Left colon (tissue), 2 donors: Measurements from ENCODE around the gene RASGRF1. TPM values are rescaled to one million over a fixed set of nuclear protein-coding genes. Genes with fewer than 3 reads are reported as not detected.
"Not testable (repeated sequence)": the region's sequence is repeated elsewhere in the genome, so short reads cannot be mapped to it uniquely, and the experiment has no call there.

ENCODE experiments used
- ATAC-seq: fragments of 200-7000 bp; cut with Tn5 transposase; one replicate; pipeline ENCODE4 v1.9.1; 2020; ENCODE audit warnings: mild to moderate bottlenecking, moderate library complexity
- DNase-seq, 2 donors: peaks; one replicate each; pipeline ENCODE4 v3.0.0-alpha.2; 2020
- intact Hi-C, 2 donors: fragments of 100-400 bp; cut with DNase I in 1 of 2; cut with micrococcal nuclease in 1 of 2; formaldehyde crosslinking; loops; one replicate each; pipeline versions ENCODE4 v1.11.2 to v1.14.0; 2022; cut with DNase I, micrococcal nuclease
- total RNA-seq, 2 donors: library from RNA; stranded (reverse); fragmentation: NEBNext Ultra II Directional; extraction: Animal tissue kit (Norgen Biotek cat#: 25700); gene quantifications; one replicate each; pipeline ENCODE4 v1.2.1, GENCODE V29; 2021
- donor health status: DM: no; HTN: no; CAD: no.
- donor health status: DM: yes; HTN: yes; CAD: no.

The RASGRF1 gene
- total RNA-seq, 2 donors from 2014 or later = 0.14 to 0.18 TPM

GRCh38 chr15:78930577-78931388, 159.8 kb downstream of the RASGRF1 start:
- intact Hi-C loops = no loop called here
- no peak for DNase-seq
- ATAC-seq = peak; percentile 40

GRCh38 chr15:78929536-78930264, 160.9 kb downstream of the RASGRF1 start:
- intact Hi-C loops = no loop called here
- DNase-seq (no peak), ATAC-seq (no peak)

- intact Hi-C loops = no loop called here
- DNase-seq = no peak
- ATAC-seq = no peak
Measured at GRCh38 chr15:78928616-78929093, 161.9 kb downstream of the RASGRF1 start.

GRCh38 chr15:78928176-78928575, 162.4 kb downstream of the RASGRF1 start:
- ATAC-seq, intact Hi-C loops, DNase-seq: not testable (repeated sequence)

GRCh38 chr15:78927077-78927790, 163.3 kb downstream of the RASGRF1 start:
- DNase-seq (no peak), ATAC-seq (no peak)
- intact Hi-C loops = no loop called here

GRCh38 chr15:78925956-78926743, 164.4 kb downstream of the RASGRF1 start:
- peak; percentile 17 for ATAC-seq
- DNase-seq = no peak
- intact Hi-C loops = no loop called here

- ATAC-seq (no peak), DNase-seq (no peak)
- intact Hi-C loops = no loop called here
Measured at GRCh38 chr15:78925076-78925624, 165.4 kb downstream of the RASGRF1 start.

- no peak for DNase-seq
- intact Hi-C loops = no loop called here
- ATAC-seq = no peak
Measured at GRCh38 chr15:78923480-78924360, 166.9 kb downstream of the RASGRF1 start.

- intact Hi-C loops = no loop called here
- DNase-seq = no peak
- no peak for ATAC-seq
Measured at GRCh38 chr15:78923015-78923414, 167.6 kb downstream of the RASGRF1 start.

- DNase-seq = no peak
- ATAC-seq = no peak
- intact Hi-C loops = no loop called here
Measured at GRCh38 chr15:78922527-78922926, 168.1 kb downstream of the RASGRF1 start.

GRCh38 chr15:78921940-78922339, 168.6 kb downstream of the RASGRF1 start:
- no peak for DNase-seq
- ATAC-seq = peak; percentile 11
- intact Hi-C loops = no loop called here

GRCh38 chr15:78921517-78921916, 169.1 kb downstream of the RASGRF1 start:
- ATAC-seq (no peak), DNase-seq (no peak)
- intact Hi-C loops = no loop called here

- intact Hi-C loops = no loop called here
- no peak for DNase-seq
- ATAC-seq = no peak
Measured at GRCh38 chr15:78917888-78918287, 172.7 kb downstream of the RASGRF1 start.

- ATAC-seq = no peak
- intact Hi-C loops = no loop called here
- DNase-seq = no peak
Measured at GRCh38 chr15:78916088-78916487, 174.5 kb downstream of the RASGRF1 start.

GRCh38 chr15:78915341-78916087, 175.1 kb downstream of the RASGRF1 start:
- DNase-seq = no peak
- intact Hi-C loops = no loop called here
- peak; percentile 28 for ATAC-seq

GRCh38 chr15:78914027-78914764, 176.4 kb downstream of the RASGRF1 start:
- DNase-seq (no peak), ATAC-seq (peak; percentile 49)
- intact Hi-C loops = no loop called here
